Measurements from ENCODE around the gene CD72. TPM values are rescaled to one million over a fixed set of nuclear protein-coding genes. Genes with fewer than 3 reads are reported as not detected.
A peak's percentile ranks its signal among the peaks of the same experiment; 100 is the strongest.

The CD72 gene
- total RNA-seq, 6 experiments from 2014 or later: 0.37 to 0.87 (median 0.49) TPM

DNA sequence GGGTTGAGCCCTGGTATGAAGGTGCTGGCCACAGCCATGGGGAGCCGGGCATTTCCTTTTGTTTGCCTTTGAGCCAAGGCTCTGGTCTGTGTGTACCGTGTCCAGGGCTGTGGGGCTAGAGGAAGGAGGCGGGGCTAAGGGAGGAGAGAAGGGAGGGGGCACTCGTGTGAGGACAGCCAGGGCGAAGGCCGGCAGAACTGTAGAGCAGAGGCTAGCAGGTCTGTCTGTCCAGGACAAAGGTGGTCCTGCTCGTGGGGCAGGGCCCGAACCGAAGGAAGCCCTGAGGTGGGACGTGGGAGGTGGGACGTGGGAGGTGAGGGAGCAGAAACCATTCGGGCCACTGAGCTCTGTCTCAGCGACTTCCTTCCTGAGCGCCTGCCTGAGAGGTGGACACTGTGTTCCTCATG lies 54.4 kb downstream of the CD72 start:
- DNase-seq: no peak
- peaks cover 12% of the 10 kb centered on the region for H3K4me1 Mint-ChIP-seq (ENCODE audit: low read depth)
- H3K27ac Mint-ChIP-seq: peak overlapping the region; percentile 41
- H3K27me3 Mint-ChIP-seq (ENCODE audit: insufficient read depth): peaks cover 11% of the 10 kb centered on the region
- no peak overlapping the region for H3K4me3 Mint-ChIP-seq
- peaks cover 17% of the 10 kb centered on the region for H3K36me3 Mint-ChIP-seq (ENCODE audit: low read depth)
- TF ChIP-seq, protein P1, sequence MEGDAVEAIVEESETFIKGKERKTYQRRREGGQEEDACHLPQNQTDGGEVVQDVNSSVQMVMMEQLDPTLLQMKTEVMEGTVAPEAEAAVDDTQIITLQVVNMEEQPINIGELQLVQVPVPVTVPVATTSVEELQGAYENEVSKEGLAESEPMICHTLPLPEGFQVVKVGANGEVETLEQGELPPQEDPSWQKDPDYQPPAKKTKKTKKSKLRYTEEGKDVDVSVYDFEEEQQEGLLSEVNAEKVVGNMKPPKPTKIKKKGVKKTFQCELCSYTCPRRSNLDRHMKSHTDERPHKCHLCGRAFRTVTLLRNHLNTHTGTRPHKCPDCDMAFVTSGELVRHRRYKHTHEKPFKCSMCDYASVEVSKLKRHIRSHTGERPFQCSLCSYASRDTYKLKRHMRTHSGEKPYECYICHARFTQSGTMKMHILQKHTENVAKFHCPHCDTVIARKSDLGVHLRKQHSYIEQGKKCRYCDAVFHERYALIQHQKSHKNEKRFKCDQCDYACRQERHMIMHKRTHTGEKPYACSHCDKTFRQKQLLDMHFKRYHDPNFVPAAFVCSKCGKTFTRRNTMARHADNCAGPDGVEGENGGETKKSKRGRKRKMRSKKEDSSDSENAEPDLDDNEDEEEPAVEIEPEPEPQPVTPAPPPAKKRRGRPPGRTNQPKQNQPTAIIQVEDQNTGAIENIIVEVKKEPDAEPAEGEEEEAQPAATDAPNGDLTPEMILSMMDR (IDR thresholded peaks at IDR 0.05): no peak
- no peaks in the 10 kb centered on the region for H3K9me3 Mint-ChIP-seq

DNA sequence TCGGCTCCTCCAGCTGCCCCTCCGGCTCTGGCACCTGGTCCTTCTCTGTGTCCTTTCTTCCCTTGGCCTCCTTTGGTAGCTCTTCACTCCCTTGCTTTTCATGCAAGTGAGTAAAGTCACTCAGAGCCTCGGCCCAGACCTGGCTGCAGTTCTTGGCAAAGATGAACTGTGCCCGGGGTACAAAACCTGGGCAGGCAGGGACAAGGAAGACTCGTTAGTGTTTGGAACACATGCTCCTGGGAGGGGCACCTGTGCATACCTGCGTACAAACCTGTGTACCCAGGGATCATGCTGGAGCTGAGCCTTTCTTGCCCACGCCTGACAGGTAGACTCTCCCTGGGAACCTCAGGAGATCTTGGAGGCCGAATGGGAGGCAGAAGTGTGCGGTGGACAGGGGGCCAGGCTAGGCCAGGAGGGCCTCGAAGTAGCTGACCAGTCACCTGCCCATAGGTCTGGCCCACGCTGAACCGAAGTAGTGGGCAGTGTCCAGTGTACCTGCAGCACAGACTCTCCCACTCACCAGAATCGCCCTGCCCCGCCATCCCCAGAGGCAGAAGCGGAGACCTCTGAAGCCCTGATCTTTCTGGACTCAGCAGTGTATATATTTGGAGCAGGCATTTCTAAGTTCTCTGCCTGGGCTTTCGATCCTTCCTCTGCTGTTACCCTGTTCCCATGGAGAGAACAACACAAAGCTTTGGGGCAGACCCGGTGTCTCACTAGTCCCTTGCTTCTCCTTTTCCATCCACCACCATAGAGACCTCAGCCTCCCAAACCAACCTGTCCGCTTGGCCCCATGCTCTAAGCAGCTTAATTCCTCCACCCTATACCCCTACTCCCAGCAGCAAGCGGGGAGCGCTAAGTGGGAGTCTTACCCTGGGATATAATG lies 55.1 kb downstream of the CD72 start:
- Mint-ChIP-seq H3K36me3 (ENCODE audit: low read depth) (peaks cover 22% of the 10 kb centered on the region), H3K4me3 (no peak overlapping the region), H3K27ac (peak overlapping the region; percentile 41), H3K27me3 (ENCODE audit: insufficient read depth) (peaks cover 11% of the 10 kb centered on the region), H3K4me1 (ENCODE audit: low read depth) (peaks cover 12% of the 10 kb centered on the region), H3K9me3 (no peaks in the 10 kb centered on the region)
- TF ChIP-seq, protein P1 (IDR thresholded peaks at IDR 0.05): no peak
- no peak for DNase-seq

DNA sequence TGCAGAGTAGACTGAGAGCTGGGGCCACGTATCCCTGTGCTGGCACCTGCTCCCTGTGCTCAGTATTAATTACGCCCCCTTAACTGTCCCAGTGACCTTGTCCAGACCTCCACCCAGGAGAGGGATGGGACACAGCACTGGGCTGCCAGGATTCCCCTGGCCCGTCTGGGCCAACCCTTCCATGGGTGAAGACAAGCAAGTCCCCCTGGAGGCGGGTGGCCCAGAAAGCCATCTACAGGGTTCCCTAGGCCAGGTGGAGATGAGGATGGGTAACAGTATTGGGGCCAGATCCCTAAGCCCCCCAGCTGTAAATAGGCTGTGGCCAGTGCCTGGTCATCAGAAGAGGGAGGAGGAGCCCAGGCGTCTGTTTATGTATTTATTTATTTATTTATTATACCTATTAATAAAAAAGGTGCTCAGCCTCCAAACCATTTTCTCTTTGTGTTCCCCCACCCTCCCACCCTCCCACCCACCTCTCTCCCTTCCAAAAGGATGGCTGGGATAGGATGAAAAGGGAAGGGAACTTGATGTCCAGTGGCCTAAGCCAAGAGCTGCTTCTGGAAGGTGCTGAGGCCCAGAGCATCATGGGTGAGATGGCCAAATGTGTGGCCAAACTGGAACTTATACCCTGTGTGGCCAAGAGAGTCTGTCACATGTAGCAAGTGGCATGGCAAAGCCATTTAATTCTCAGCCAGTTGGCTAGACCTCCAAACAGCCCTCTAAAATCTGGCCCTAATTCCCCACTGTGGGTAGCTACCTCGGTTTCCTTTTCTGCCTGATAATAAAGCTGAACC lies 56.5 kb downstream of the CD72 start:
- Mint-ChIP-seq H3K4me3 (no peak overlapping the region), H3K27ac (0 out of 2 replicates have a peak overlapping the region, but pooled peaks have one; percentile 18), H3K4me1 (ENCODE audit: low read depth) (peaks cover 9% of the 10 kb centered on the region), H3K36me3 (ENCODE audit: low read depth) (peaks cover 30% of the 10 kb centered on the region), H3K9me3 (no peaks in the 10 kb centered on the region), H3K27me3 (ENCODE audit: insufficient read depth) (peaks cover 11% of the 10 kb centered on the region)
- TF ChIP-seq, protein P1 (IDR thresholded peaks at IDR 0.05): no peak
- DNase-seq: no peak

DNA sequence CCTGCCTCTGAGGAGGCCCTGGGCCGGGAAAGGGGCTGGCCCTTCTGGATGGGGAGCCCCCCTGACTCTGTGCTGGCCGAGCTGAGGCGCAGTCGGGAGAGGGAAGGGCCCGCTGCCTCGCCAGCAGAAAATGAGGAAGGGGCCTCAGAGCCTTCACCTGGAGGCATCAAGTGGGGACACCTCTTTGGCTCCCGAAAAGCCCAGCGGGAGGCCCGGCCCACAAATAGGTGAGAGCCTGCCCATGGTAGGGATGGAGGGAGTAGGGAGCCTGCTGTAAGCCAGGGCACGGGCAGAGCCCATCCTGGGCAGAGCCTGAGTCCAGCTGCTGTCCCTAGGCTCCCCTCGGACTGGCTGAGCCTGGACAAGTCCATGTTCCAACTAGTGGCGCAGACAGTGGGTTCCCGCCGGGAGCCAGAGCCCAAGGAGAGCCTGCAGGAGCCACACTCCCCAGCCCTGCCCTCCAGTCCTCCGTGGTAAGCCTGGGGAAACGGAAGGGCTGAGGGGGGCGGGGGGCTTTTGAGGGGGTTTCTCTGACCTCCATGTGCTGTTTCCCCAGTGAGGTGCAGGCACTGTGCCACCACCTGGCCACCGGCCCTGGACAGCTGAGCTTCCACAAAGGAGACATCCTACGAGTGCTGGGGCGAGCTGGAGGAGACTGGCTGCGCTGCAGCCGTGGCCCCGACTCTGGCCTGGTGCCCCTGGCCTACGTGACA lies 57.4 kb downstream of the CD72 start:
- no peaks in the 10 kb centered on the region for H3K9me3 Mint-ChIP-seq
- TF ChIP-seq, protein P1 (IDR thresholded peaks at IDR 0.05): no peak
- H3K27ac Mint-ChIP-seq: no peak overlapping the region
- peaks cover under 1% of the 10 kb centered on the region for H3K4me1 Mint-ChIP-seq (ENCODE audit: low read depth)
- H3K27me3 Mint-ChIP-seq (ENCODE audit: insufficient read depth): peaks cover 14% of the 10 kb centered on the region
- H3K4me3 Mint-ChIP-seq: no peak overlapping the region
- peaks cover 32% of the 10 kb centered on the region for H3K36me3 Mint-ChIP-seq (ENCODE audit: low read depth)
- DNase-seq: no peak

Small RNAs within 50 kb of the gene (microRNA-seq; reads per million reads assigned to microRNA genes)
- gene MIR4667: 4.6 reads per million

Other genes with a start within 250 kb of the CD72 start
- 10 to 100 TPM; 54.0 to 70.7 (median 59.9) TPM for gene RUSC2, start 128.3 kb downstream of the CD72 start, total RNA-seq (2021; fragmentation: NEBNext Ultra II Directional; extraction: Animal tissue kit (Norgen Biotek cat#: 25700))
- 10 to 100 TPM; 25.4 to 33.2 (median 28.5) TPM for gene TESK1, start 13.2 kb downstream of the CD72 start, total RNA-seq (2021; fragmentation: NEBNext Ultra II Directional; extraction: Animal tissue kit (Norgen Biotek cat#: 25700))
- gene SIT1, start 32.5 kb upstream of the CD72 start, total RNA-seq (2021; fragmentation: NEBNext Ultra II Directional; extraction: Animal tissue kit (Norgen Biotek cat#: 25700)): not detected
- over 10,000 TPM in 5 of 6 experiments, 1,000 to 10,000 TPM in 1; 9,197 to 39,404 (median 23,537) TPM for gene RMRP, start 39.6 kb upstream of the CD72 start, total RNA-seq (2021; fragmentation: NEBNext Ultra II Directional; extraction: Animal tissue kit (Norgen Biotek cat#: 25700))
- gene CCDC107, start 39.9 kb upstream of the CD72 start, total RNA-seq (2021; fragmentation: NEBNext Ultra II Directional; extraction: Animal tissue kit (Norgen Biotek cat#: 25700)): 10 to 100 TPM; 22.5 to 29.8 (median 24.6) TPM
- gene ARHGEF39, start 46.8 kb upstream of the CD72 start, total RNA-seq (2021; fragmentation: NEBNext Ultra II Directional; extraction: Animal tissue kit (Norgen Biotek cat#: 25700)): 1 to 10 TPM; 1.7 to 4.4 (median 2.6) TPM
- gene CA9, start 55.5 kb upstream of the CD72 start, total RNA-seq (2021; fragmentation: NEBNext Ultra II Directional; extraction: Animal tissue kit (Norgen Biotek cat#: 25700)): under 1 TPM in 1 of 6 experiments, not detected in 5; 0.28 TPM
- gene TPM2, start 71.5 kb upstream of the CD72 start, total RNA-seq (2021; fragmentation: NEBNext Ultra II Directional; extraction: Animal tissue kit (Norgen Biotek cat#: 25700)): 1,000 to 10,000 TPM; 1,810 to 3,557 (median 2,546) TPM
- gene TLN1, start 113.8 kb upstream of the CD72 start, total RNA-seq (2021; fragmentation: NEBNext Ultra II Directional; extraction: Animal tissue kit (Norgen Biotek cat#: 25700)): 100 to 1,000 TPM; 470 to 562 (median 491) TPM
- gene CREB3, start 114.3 kb upstream of the CD72 start, total RNA-seq (2021; fragmentation: NEBNext Ultra II Directional; extraction: Animal tissue kit (Norgen Biotek cat#: 25700)): 100 to 1,000 TPM; 106 to 127 (median 114) TPM
- gene GBA2, start 130.8 kb upstream of the CD72 start, total RNA-seq (2021; fragmentation: NEBNext Ultra II Directional; extraction: Animal tissue kit (Norgen Biotek cat#: 25700)): 10 to 100 TPM; 22.9 to 25.7 (median 24.0) TPM
- gene RGP1, start 130.9 kb upstream of the CD72 start, total RNA-seq (2021; fragmentation: NEBNext Ultra II Directional; extraction: Animal tissue kit (Norgen Biotek cat#: 25700)): 10 to 100 TPM; 27.6 to 35.1 (median 30.9) TPM
- gene MSMP, start 135.9 kb upstream of the CD72 start, total RNA-seq (2021; fragmentation: NEBNext Ultra II Directional; extraction: Animal tissue kit (Norgen Biotek cat#: 25700)): not detected
- gene NPR2, start 173.2 kb upstream of the CD72 start, total RNA-seq (2021; fragmentation: NEBNext Ultra II Directional; extraction: Animal tissue kit (Norgen Biotek cat#: 25700)): 10 to 100 TPM; 38.3 to 48.5 (median 41.7) TPM
- 1 to 10 TPM in 4 of 6 experiments, under 1 TPM in 2; 0.80 to 1.7 (median 1.2) TPM for gene SPAG8, start 193.8 kb upstream of the CD72 start, total RNA-seq (2021; fragmentation: NEBNext Ultra II Directional; extraction: Animal tissue kit (Norgen Biotek cat#: 25700))
- 10 to 100 TPM; 23.3 to 35.3 (median 34.6) TPM for gene HINT2, start 196.6 kb upstream of the CD72 start, total RNA-seq (2021; fragmentation: NEBNext Ultra II Directional; extraction: Animal tissue kit (Norgen Biotek cat#: 25700))
- gene FAM221B, start 210.3 kb upstream of the CD72 start, total RNA-seq (2021; fragmentation: NEBNext Ultra II Directional; extraction: Animal tissue kit (Norgen Biotek cat#: 25700)): not detected
- gene TMEM8B, start 210.8 kb upstream of the CD72 start, total RNA-seq (2021; fragmentation: NEBNext Ultra II Directional; extraction: Animal tissue kit (Norgen Biotek cat#: 25700)): 10 to 100 TPM in 5 of 6 experiments, 1 to 10 TPM in 1; 8.7 to 15.2 (median 12.0) TPM